H1 (cell line): Measurements from ENCODE around the gene METTL8. TPM values are rescaled to one million over a fixed set of nuclear protein-coding genes. Genes with fewer than 3 reads are reported as not detected.

Source experiments
- CTCF ChIA-PET: fragments of 300-600 bp; sonication (Branson Sonifier 250); formaldehyde crosslinking; loops from one replicate; lab custom pipeline; 2021; ENCODE audit not compliant: partially characterized antibody; lab: Charles Lee
- POLR2A ChIA-PET: fragments of 300-600 bp; sonication (Branson Sonifier 250); formaldehyde crosslinking; loops from one replicate; lab custom pipeline; 2021; ENCODE audit warnings: inconsistent platforms; ENCODE audit not compliant: partially characterized antibody; lab: Charles Lee
- DNase-seq, 2 experiments: peaks; one replicate each; pipeline versions ENCODE4 v3.0.0 to v3.0.0-alpha.2; 2010 to 2022; ENCODE audit warnings: low spot score in 2 of 2, low read depth in 1 of 2, mixed read lengths in 1 of 2
- FAIRE-seq: peaks from 2 replicates; lab custom pipeline; 2011; peaks lifted over from hg19 to GRCh38; lab: Jason Lieb, UNC
- H2AFZ ChIP-seq: 2 replicates; pipeline ENCODE4 v1.8.1; 2012; ENCODE audit warnings: low read length, inconsistent platforms
- H2AK5ac ChIP-seq: 2 replicates; pipeline ENCODE4 v1.6.1; 2013; ENCODE audit warnings: low read depth, low read length
- H2BK120ac ChIP-seq: replicated peaks from 2 replicates; pipeline ENCODE3; 2013; ENCODE audit warnings: low read depth, low read length, inconsistent platforms
- H2BK12ac ChIP-seq: 2 replicates; pipeline ENCODE4 v1.6.1; 2013; ENCODE audit warnings: low read depth, low read length
- H2BK15ac ChIP-seq: 2 replicates; pipeline ENCODE4 v1.6.1; 2013; ENCODE audit warnings: low read length
- H2BK20ac ChIP-seq: 2 replicates; pipeline ENCODE4 v1.6.1; 2013; ENCODE audit warnings: low read length
- H2BK5ac ChIP-seq: 2 replicates; pipeline ENCODE4 v1.6.1; 2013; ENCODE audit warnings: low read depth, low read length
- H3K14ac ChIP-seq: 2 replicates; pipeline ENCODE4 v1.6.1; 2013; ENCODE audit warnings: inconsistent platforms; ENCODE audit not compliant: insufficient read length
- H3K18ac ChIP-seq: 2 replicates; pipeline ENCODE4 v1.6.1; 2013; ENCODE audit warnings: low read length; ENCODE audit errors: extremely low read depth
- H3K23ac ChIP-seq: 2 replicates; pipeline ENCODE4 v1.6.1; 2013; ENCODE audit warnings: inconsistent platforms; ENCODE audit not compliant: insufficient read length
- H3K23me2 ChIP-seq: 2 replicates; pipeline ENCODE4 v1.6.1; 2013; ENCODE audit warnings: low read depth, low read length
- H3K27ac ChIP-seq: 2 replicates; pipeline ENCODE4 v1.6.1; 2011; ENCODE audit warnings: low read depth, low read length, inconsistent platforms
- H3K27me3 ChIP-seq, 4 experiments: replicated peaks in 1 of 4; 1 replicate in 1 of 4; 2 replicates in 3 of 4; pipeline versions ENCODE4 v1.6.1 to v1.8.1; 2011 to 2013; ENCODE audit warnings: low read length in 3 of 4, mild to moderate bottlenecking in 3 of 4, inconsistent platforms in 2 of 4, mixed read lengths in 2 of 4, moderate library complexity in 1 of 4; ENCODE audit not compliant: control insufficient read depth in 3 of 4, insufficient read depth in 3 of 4; ENCODE audit errors: extremely low read depth in 1 of 4
- H3K36me3 ChIP-seq, 4 experiments: 2 replicates each; pipeline versions ENCODE4 v1.6.1 to v1.8.1; 2011 to 2013; ENCODE audit warnings: mild to moderate bottlenecking in 4 of 4, low read length in 3 of 4, moderate library complexity in 2 of 4, control low read depth in 1 of 4, inconsistent platforms in 1 of 4; ENCODE audit not compliant: insufficient read depth in 4 of 4, control insufficient read depth in 2 of 4
- H3K4ac ChIP-seq: replicated peaks from 2 replicates; pipeline ENCODE3; 2013; ENCODE audit warnings: low read length, low read depth, mixed read lengths, inconsistent platforms; ENCODE audit not compliant: insufficient read length
- H3K4me1 ChIP-seq, 4 experiments: replicated peaks in 1 of 4; 1 replicate in 1 of 4; 2 replicates in 3 of 4; pipeline versions ENCODE4 v1.6.1 to v1.8.1; 2011 to 2013; ENCODE audit warnings: low read length in 3 of 4, inconsistent platforms in 2 of 4, mixed read lengths in 1 of 4; ENCODE audit not compliant: insufficient read depth in 4 of 4, control insufficient read depth in 3 of 4
- H3K4me2 ChIP-seq, 2 experiments: 2 replicates each; pipeline versions ENCODE4 v1.6.1 to v1.8.1; 2011 to 2013; ENCODE audit warnings: low read depth in 2 of 2, low read length in 2 of 2, control low read depth in 1 of 2, inconsistent platforms in 1 of 2, mild to moderate bottlenecking in 1 of 2; ENCODE audit not compliant: insufficient read depth in 1 of 2
- H3K4me3 ChIP-seq, 4 experiments: fragments of 200-600, 300-600 bp in 1 of 4; sonication (generic), shearing (Covaris generic), sonication (Bioruptor Twin) in 1 of 4; 2 replicates each; pipeline versions ENCODE4 v1.5.1 to v1.8.1; 2011 to 2016; ENCODE audit warnings: low read length in 4 of 4, low read depth in 3 of 4, control low read depth in 2 of 4, inconsistent platforms in 2 of 4, mild to moderate bottlenecking in 2 of 4, mixed read lengths in 1 of 4, moderate library complexity in 1 of 4; ENCODE audit not compliant: insufficient read depth in 2 of 4; ENCODE audit errors: extremely low read depth in 1 of 4
- H3K56ac ChIP-seq: replicated peaks from 2 replicates; pipeline ENCODE3; 2013; ENCODE audit warnings: low read depth, mild to moderate bottlenecking, mixed read lengths, low read length, inconsistent platforms; ENCODE audit not compliant: insufficient read length
- H3K79me1 ChIP-seq: 2 replicates; pipeline ENCODE4 v1.6.1; 2013; ENCODE audit warnings: low read depth, low read length, control low read depth
- H3K79me2 ChIP-seq, 2 experiments: 2 replicates each; pipeline versions ENCODE4 v1.6.1 to v1.8.1; 2012 to 2013; ENCODE audit warnings: low read length in 2 of 2, mild to moderate bottlenecking in 2 of 2, inconsistent platforms in 1 of 2; ENCODE audit not compliant: insufficient read depth in 2 of 2, control insufficient read depth in 1 of 2
- H3K9ac ChIP-seq, 4 experiments: replicated peaks in 1 of 4; 1 replicate in 1 of 4; 2 replicates in 3 of 4; pipeline versions ENCODE4 v1.6.1 to v1.8.1; 2011 to 2013; ENCODE audit warnings: low read depth in 3 of 4, low read length in 3 of 4, control low read depth in 2 of 4, mild to moderate bottlenecking in 2 of 4, moderate library complexity in 2 of 4, inconsistent platforms in 1 of 4; ENCODE audit errors: extremely low read depth in 1 of 4
- H3K9me3 ChIP-seq, 2 experiments: 2 replicates each; pipeline versions ENCODE4 v1.6.1 to v1.8.1; 2012 to 2013; ENCODE audit warnings: mild to moderate bottlenecking in 2 of 2, moderate library complexity in 2 of 2, control low read depth in 1 of 2, inconsistent platforms in 1 of 2, low read depth in 1 of 2, low read length in 1 of 2, mixed read lengths in 1 of 2; ENCODE audit not compliant: insufficient read depth in 2 of 2
- H4K20me1 ChIP-seq, 2 experiments: replicated peaks in 1 of 2; 2 replicates each; pipeline versions ENCODE3 to v1.8.1; 2011 to 2013; ENCODE audit warnings: inconsistent platforms in 2 of 2, low read length in 2 of 2, mild to moderate bottlenecking in 1 of 2; ENCODE audit not compliant: insufficient read depth in 2 of 2, control insufficient read depth in 1 of 2
- H4K5ac ChIP-seq: 2 replicates; pipeline ENCODE4 v1.6.1; 2013; ENCODE audit warnings: low read length, low read depth, mixed read lengths, inconsistent platforms; ENCODE audit not compliant: insufficient read length
- H4K8ac ChIP-seq: 2 replicates; pipeline ENCODE4 v1.8.0; 2013; ENCODE audit warnings: mild to moderate bottlenecking, moderate library complexity, low read length, inconsistent platforms; ENCODE audit not compliant: insufficient read depth; ENCODE audit errors: extremely low read depth
- H4K91ac ChIP-seq: replicated peaks from 2 replicates; pipeline ENCODE3; 2013; ENCODE audit warnings: low read length, mixed read lengths, inconsistent platforms; ENCODE audit not compliant: insufficient read length
- CREB1 ChIP-seq: IDR thresholded peaks from 2 replicates; pipeline ENCODE4 v1.6.1; 2012; ENCODE audit warnings: inconsistent platforms
- KDM4A ChIP-seq: IDR thresholded peaks from one replicate; pipeline ENCODE4 v1.7.1; 2012; ENCODE audit warnings: low read depth, mild to moderate bottlenecking, moderate library complexity, low read length, inconsistent platforms; ENCODE audit not compliant: severe bottlenecking
- RAD21 ChIP-seq, 2 experiments: IDR thresholded peaks in 1 of 2; conservative IDR thresholded peaks in 1 of 2; 2 replicates each; pipeline ENCODE4 v1.6.1; 2011; ENCODE audit warnings: low read depth in 2 of 2, low read length in 2 of 2, improper control_type of control experiment in 1 of 2, inconsistent platforms in 1 of 2, mild to moderate bottlenecking in 1 of 2, moderate library complexity in 1 of 2
- SIX5 ChIP-seq: IDR thresholded peaks from 2 replicates; pipeline ENCODE4 v1.6.1; 2011; ENCODE audit warnings: mild to moderate bottlenecking, low read depth, low read length
- SP2 ChIP-seq: IDR thresholded peaks from 2 replicates; pipeline ENCODE4 v1.6.1; 2012; ENCODE audit warnings: mild to moderate bottlenecking, low read length, inconsistent platforms
- SRF ChIP-seq: IDR thresholded peaks from 2 replicates; pipeline ENCODE4 v1.6.1; 2011; ENCODE audit warnings: mild to moderate bottlenecking, low read depth, low read length, moderate library complexity
- WGBS, 2 experiments: shearing (Covaris generic) in 1 of 2; methylation state at CpG; one replicate each; pipeline versions ENCODE4 v1.1.6 to v1.1.7; 2013 to 2015; ENCODE audit warnings: low lambda C conversion rate in 2 of 2, mixed read lengths in 2 of 2, inconsistent platforms in 1 of 2, low coverage in 1 of 2, missing lambda C conversion rate in 1 of 2; ENCODE audit not compliant: insufficient replicate concordance in 2 of 2, insufficient coverage in 1 of 2, insufficient read length in 1 of 2; ENCODE audit errors: extremely low coverage in 1 of 2, missing lambda C conversion rate in 1 of 2; 5-methylcytosine and 5-hydroxymethylcytosine counted together
- polyA plus RNA-seq, 7 experiments: library from polyadenylated mRNA; depleted of rRNA in 3 of 7; stranded (reverse) in 5 of 7; unstranded in 2 of 7; fragments of >200 nt in 5 of 7; fragments of 200-250 nt in 2 of 7; gene quantifications; 1 replicate in 5 of 7; 2 replicates in 1 of 7; 4 replicates in 1 of 7; pipeline versions ENCODE4 v1.2.1 to v1.2.3, GENCODE V29; 2011 to 2013; ENCODE audit warnings: missing spikeins in 2 of 7, mixed read lengths in 2 of 7
- total RNA-seq: library from RNA; stranded (reverse); fragmentation: NEBNext Ultra II Directional; extraction: Animal tissue kit (Norgen Biotek cat#: 25700); gene quantifications from 2 replicates; pipeline ENCODE4 v1.2.1, GENCODE V29; 2021

METTL8 gene
- total and polyA plus RNA-seq, 2 of the 8 experiments (the other 6 are each of a cell fraction or from before 2014, with no cell fraction given): 17.6 to 79.7 TPM

DNA sequence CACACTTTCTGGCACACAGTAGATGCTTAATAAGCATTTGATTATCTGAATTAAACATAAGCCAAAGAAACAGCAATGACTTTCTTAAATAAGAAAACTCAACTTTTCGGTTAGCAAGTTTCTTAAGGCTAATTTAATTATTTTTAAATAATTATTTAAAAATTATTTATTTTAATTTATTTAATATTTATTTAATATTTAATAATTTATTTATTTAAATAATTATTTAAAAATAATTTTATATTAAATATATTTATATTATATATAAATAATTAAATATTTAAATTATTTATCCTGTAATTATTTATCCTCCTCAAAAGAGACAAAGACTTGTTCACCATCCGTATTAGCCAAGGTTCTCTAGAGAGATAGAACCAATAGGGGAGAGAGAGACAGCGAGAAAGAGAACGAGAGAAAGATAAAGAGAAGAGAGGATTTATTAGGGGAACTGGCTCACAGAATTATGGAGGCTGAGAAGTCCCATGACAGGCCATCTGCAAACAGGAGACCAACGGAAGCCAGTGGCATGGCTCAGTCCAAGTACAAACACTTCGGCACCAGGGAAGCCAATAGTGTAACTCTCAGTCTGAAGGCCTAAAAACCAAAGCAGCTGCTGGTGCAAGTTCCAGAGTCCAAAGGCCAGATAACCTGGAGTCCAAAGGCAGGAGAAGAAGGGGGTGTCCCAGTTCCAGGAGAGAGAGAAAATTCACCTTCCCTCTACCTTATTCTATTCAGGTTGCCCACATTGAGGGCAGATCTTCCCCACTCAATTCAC, 125.3 kb downstream of the METTL8 start:
- peak overlapping the region; percentile 80 for H3K4ac ChIP-seq
- ChIA-PET POLR2A (interaction anchor here (0.8 kb wide), 1 partner anchor 11 kb away, joined by 3 read pairs; no protein-coding TSS in a partner anchor), CTCF (interaction anchor here (0.6 kb wide), 1 partner anchor 85 kb away, joined by 3 read pairs; no protein-coding TSS in a partner anchor)
- no peak overlapping the region for H3K4me2 ChIP-seq
- no peak overlapping the region for H4K5ac ChIP-seq
- peak overlapping the region; percentile 14 for H4K91ac ChIP-seq
- H3K23me2 ChIP-seq: no peaks in the 10 kb centered on the region
- H3K36me3 ChIP-seq: peaks cover 0 to 19% (median 0%) of the 10 kb centered on the region in 4 experiments; a peak in 3 of 8 replicates
- no peak overlapping the region for H2AK5ac ChIP-seq
- H3K56ac ChIP-seq: no peak overlapping the region
- DNase-seq: no peak
- peak overlapping the region; percentile 45; the same call in 1 of the 2 replicates for H2BK12ac ChIP-seq
- no peak overlapping the region for H3K27ac ChIP-seq
- no peak overlapping the region for H3K4me3 ChIP-seq
- no peak overlapping the region for H3K14ac ChIP-seq
- H4K20me1 ChIP-seq: no peaks in the 10 kb centered on the region
- no peaks in the 10 kb centered on the region for H3K27me3 ChIP-seq
- no peak overlapping the region for H2AFZ ChIP-seq
- no peak overlapping the region for H2BK5ac ChIP-seq
- peak overlapping the region; percentile 27 for H2BK20ac ChIP-seq
- 92% methylated on average over 6 of the region's 6 CpGs; no CpG with 5 or more reads in 1 of the 2 experiments for WGBS, 2 experiments
- H3K18ac ChIP-seq: no peak overlapping the region
- H3K9ac ChIP-seq: no peak overlapping the region
- no peak overlapping the region for H2BK120ac ChIP-seq
- no peak overlapping the region for H4K8ac ChIP-seq
- H2BK15ac ChIP-seq: no peak overlapping the region
- no peak overlapping the region for H3K23ac ChIP-seq
- no peaks in the 10 kb centered on the region for H3K79me1 ChIP-seq
- TF ChIP-seq CREB1 (no peak), SIX5 (no peak), SP2 (no peak), KDM4A (no peak), RAD21 (IDR thresholded peaks at IDR 0.05 in 1 of 2, conservative IDR thresholded peaks at IDR 0.05 in 1 of 2; ENCODE audit: low read depth in 2 of 2, low read length in 2 of 2) (no peak), SRF (no peak)
- no peaks in the 10 kb centered on the region for H3K4me1 ChIP-seq
- no peaks in the 10 kb centered on the region for H3K79me2 ChIP-seq
- no peak for FAIRE-seq
- H3K9me3 ChIP-seq: peaks cover 22 to 26% of the 10 kb centered on the region in 2 experiments
